Fibroblast of villous mesenchyme (primary cell): Measurements from ENCODE around the gene ANGPTL4. TPM values are rescaled to one million over a fixed set of nuclear protein-coding genes. Genes with fewer than 3 reads are reported as not detected.
"Not testable (repeated sequence)": the region's sequence is repeated elsewhere in the genome, so short reads cannot be mapped to it uniquely, and the experiment has no call there.

Experiments used
- DNase-seq: peaks from one replicate; pipeline ENCODE4 v3.0.0-alpha.2; 2010; ENCODE audit warnings: low read depth
- H3K4me3 ChIP-seq: 2 replicates; pipeline ENCODE4 v1.5.1; 2011; ENCODE audit warnings: low read depth, mild to moderate bottlenecking, low read length
- CTCF ChIP-seq: IDR thresholded peaks from 2 replicates; pipeline ENCODE4 v1.5.1; 2012; ENCODE audit warnings: low read depth, mild to moderate bottlenecking, low read length; ENCODE audit not compliant: insufficient read depth
- total RNA-seq: library from RNA; depleted of rRNA; stranded (reverse); fragments of >200 nt; gene quantifications from 2 replicates; pipeline ENCODE4 v1.2.3, GENCODE V29; 2012

The ANGPTL4 gene
- total RNA-seq, 1 donor = 1.3 TPM

DNA sequence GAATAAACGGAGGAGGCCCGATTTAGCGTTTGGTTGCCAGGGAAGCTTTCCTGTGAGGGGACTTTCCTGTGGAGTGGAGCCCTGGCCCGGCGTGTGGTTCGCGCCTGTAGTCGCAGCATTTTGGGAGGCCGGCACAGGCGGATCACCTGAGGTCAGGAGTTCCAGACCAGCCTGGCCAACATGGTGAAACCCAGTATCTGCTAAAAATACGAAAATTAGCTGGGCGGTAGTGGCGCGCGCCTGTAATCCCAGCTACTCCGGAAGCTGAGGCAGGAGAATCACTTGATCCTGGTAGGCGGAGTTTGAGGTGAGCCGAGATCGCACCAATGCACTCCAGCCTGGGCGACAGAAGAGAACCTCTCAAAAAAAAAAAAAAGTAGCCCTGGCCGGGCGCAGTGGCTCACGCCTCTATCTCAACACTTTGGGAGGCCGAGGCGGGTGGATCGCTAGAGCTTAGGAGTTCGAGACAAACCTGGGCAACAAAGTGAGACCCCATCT, 27.8 kb upstream of the ANGPTL4 start:
- no peak for TF ChIP-seq CTCF
- DNase-seq = no peak
- no peak overlapping the region for H3K4me3 ChIP-seq

- H3K4me3 ChIP-seq = no peak overlapping the region
- no peak for TF ChIP-seq CTCF
- DNase-seq = no peak
Observed at GRCh38 chr19:8336660-8337059, 27.3 kb upstream of the ANGPTL4 start.

DNA sequence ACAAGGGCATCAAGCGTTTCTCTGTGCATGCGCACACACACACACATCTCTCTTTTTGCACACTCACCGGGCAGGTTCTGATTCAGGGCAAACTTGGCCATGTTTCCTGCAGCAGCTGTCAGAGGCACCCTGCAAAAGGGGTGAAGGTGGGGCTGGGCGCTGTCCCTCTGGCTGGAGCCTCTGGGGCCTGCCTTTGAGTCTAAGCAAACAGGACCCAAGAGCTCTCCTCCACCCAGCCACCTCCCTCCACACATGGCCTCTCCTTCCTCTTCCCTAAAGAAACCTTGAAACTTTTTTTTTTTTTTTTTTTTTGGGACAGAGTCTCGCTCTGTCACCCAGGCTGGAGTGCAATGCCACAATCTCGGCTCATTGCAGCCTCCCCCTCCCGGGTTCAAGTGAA, 26.2 kb upstream of the ANGPTL4 start:
- no peak for DNase-seq
- no peak overlapping the region for H3K4me3 ChIP-seq
- TF ChIP-seq CTCF = no peak

DNA sequence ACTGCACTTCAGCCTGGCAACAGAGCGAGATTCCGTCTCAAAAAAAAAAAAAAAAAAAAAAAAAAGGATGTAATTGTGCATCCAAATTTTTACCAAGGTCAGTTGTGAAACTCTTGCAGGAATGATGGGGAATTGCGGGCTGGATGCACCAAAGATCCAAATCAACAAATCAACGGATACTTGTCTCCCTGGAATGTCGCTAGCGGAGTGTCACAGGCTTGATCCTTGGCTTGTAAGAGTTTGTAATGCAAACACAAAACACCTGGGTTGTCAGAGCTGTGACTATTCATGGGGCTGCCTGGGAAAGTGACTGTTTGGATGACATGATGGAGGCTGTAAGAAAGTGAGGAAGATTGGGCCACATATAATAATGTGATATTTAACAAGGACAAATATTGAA, 25.1 kb upstream of the ANGPTL4 start:
- no peak overlapping the region for H3K4me3 ChIP-seq
- DNase-seq = no peak

DNA sequence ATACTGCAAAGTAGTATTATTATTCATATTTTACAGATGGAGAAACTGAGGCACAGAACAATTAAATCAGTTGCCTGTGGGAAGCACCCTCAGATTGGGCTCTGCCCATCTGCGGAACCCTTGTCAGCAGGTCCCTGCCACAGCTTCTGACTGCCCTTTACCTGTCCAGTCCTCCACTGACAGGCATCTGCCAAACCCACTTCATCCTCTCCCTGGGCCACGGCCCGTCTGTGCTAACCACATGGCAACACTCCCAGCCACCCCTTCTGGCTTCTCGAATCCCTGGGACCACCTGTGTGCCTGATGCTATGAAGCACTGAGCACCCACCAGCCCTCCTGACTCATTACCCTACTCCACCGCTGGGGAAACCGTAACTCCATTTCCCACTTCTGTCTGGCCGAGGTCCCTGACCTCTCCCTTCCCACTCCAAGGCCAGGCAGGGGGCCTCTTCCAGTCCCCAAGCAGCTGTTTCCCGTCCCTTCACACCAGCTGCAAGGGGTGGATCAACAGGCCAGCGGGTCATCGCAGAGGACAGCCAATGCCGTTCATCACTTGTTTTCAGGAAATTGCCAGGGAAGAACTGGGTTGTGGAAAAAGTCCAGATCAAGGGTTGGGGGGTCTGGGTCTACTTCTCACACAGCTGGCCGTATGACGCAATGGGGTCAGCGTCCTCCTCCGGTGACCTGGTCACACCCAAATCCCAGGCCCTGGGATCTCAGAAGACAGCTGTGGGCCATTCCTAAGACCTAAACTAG, 23.4 kb upstream of the ANGPTL4 start:
- peak; percentile 96 for DNase-seq
- peak; percentile 32 for TF ChIP-seq CTCF
- H3K4me3 ChIP-seq = no peak overlapping the region

More for the DNA sequence above, 25.1 kb upstream of the ANGPTL4 start:
- TF ChIP-seq CTCF = no peak

- not testable (repeated sequence) for DNase-seq, H3K4me3 ChIP-seq
Observed at GRCh38 chr19:8341504-8341903, 22.5 kb upstream of the ANGPTL4 start.

DNA sequence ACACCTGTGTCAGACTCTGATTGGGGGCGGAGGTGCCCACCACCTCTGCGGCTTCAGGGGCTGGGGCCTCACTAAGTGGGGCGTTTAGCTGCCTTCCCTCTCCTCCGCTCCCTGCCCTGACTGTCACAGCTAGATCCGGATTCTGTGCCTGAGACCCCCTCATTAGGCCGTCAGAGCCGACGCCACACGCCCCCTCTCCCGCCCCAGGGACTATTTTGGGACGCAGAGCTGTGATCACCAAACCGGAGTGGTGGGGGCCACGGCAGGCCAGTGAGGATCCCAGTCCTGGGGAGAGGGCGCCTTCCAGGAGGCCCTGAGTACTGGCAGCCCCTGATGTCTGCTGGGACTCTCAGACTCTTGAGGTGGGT, 21.7 kb upstream of the ANGPTL4 start:
- H3K4me3 ChIP-seq = peak overlapping the region; percentile 68
- DNase-seq = no peak
- no peak for TF ChIP-seq CTCF
